ENCODE data around the gene ECI2. TPM values are rescaled to one million over a fixed set of nuclear protein-coding genes. Genes with fewer than 3 reads are reported as not detected.

The ECI2 gene
- total and polyA plus RNA-seq, 2 of the 13 experiments (the other 11 are each of a cell fraction or from before 2014, with no cell fraction given): 78.5 to 228 TPM

DNA sequence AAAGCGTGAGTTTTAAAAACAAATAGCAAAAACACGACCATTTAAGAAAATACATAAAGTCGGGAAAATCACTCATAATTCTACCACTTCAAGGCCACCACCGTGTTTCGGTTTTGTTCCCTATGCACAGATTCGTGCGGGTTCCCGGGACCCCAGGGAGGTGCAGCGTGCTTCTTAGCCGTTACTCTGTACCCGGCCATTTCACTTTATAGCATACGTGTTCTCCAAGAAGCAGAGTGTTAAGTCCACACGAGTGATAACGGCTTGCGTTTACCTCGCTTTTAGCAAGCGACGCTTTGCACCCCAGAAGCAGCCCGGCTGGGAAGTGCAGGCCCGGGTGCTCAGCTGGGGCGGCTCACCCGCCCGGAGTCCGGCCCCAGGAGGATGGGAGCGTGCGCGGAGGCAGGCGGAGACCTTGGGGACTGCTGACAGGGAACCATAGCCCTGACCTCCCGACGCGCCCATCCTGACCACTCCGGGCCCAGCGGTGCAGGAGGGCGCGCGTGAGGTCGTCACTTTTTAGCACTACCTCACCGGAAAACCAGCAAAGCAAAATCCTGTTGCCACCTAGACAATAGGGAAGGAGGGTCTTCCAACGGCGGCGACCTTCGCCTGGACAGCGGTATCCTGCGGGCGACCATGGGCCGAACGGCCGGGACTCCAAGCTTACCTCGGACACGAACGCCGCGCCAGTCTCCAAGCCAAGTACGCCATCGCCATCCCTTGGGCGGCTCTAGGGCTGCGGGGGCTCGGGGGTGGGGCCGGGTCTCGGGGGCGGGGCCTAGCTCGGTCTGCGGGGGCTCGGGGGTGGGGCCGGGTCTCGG, at the start of gene ECI2 (continued):
- TF ChIP-seq U2AF1 (optimal IDR thresholded peaks at IDR 0.05; ENCODE audit: low read depth, low read length) (peak; percentile 50), ZNF563 (CRISPR knock-in tag; IDR thresholded peaks at IDR 0.05) (peak; percentile 78; the same call in 1 of the 2 replicates), POLR2A (IDR thresholded peaks at IDR 0.05; ENCODE audit: insufficient read depth in 1 of 2, low read depth in 2 of 2, low read length in 2 of 2) (peak; percentile 80 to 92), NFE2 (CRISPR knock-in tag; IDR thresholded peaks at IDR 0.05) (no peak), LRRFIP1 (CRISPR knock-in tag; conservative IDR thresholded peaks at IDR 0.05) (no peak), ZNF776 (CRISPR knock-in tag; IDR thresholded peaks at IDR 0.05) (peak; percentile 87; the same call in 1 of the 2 replicates), ZNF766 (CRISPR knock-in tag; IDR thresholded peaks at IDR 0.05; ENCODE audit: borderline replicate concordance) (0 out of 2 replicates have a peak, but pooled peaks have one; percentile 28), ZBTB8A (CRISPR knock-in tag; IDR thresholded peaks at IDR 0.05; ENCODE audit: borderline replicate concordance, low read depth) (no peak), BHLHE40 (IDR thresholded peaks at IDR 0.05; ENCODE audit: low read length) (peak; percentile 28; the same call in 1 of the 2 replicates), CBFB (CRISPR knock-in tag; IDR thresholded peaks at IDR 0.05) (peak; percentile 32; the same call in 1 of the 2 replicates), FOXM1 (CRISPR knock-in tag; IDR thresholded peaks at IDR 0.05) (no peak), CREM (IDR thresholded peaks at IDR 0.05) (no peak), CREM (CRISPR knock-in tag; IDR thresholded peaks at IDR 0.05) (peak; percentile 52; the same call in 1 of the 2 replicates), ZMYM4 (CRISPR knock-in tag; IDR thresholded peaks at IDR 0.05) (no peak; the same call in none of the 2 replicates), MED1 (CRISPR knock-in tag; IDR thresholded peaks at IDR 0.05) (peak; percentile 18; the same call in 1 of the 2 replicates), TBX2 (CRISPR knock-in tag; IDR thresholded peaks at IDR 0.05; ENCODE audit: borderline replicate concordance) (peak; percentile 78), FOXO1 (CRISPR knock-in tag; IDR thresholded peaks at IDR 0.05) (peak; percentile 55), ZFX (CRISPR knock-in tag; IDR thresholded peaks at IDR 0.05; ENCODE audit: low read depth) (peak; percentile 82), ZNF121 (CRISPR knock-in tag; IDR thresholded peaks at IDR 0.05) (no peak; the same call in 1 of the 2 replicates)
- TF ChIP-seq, protein P1, sequence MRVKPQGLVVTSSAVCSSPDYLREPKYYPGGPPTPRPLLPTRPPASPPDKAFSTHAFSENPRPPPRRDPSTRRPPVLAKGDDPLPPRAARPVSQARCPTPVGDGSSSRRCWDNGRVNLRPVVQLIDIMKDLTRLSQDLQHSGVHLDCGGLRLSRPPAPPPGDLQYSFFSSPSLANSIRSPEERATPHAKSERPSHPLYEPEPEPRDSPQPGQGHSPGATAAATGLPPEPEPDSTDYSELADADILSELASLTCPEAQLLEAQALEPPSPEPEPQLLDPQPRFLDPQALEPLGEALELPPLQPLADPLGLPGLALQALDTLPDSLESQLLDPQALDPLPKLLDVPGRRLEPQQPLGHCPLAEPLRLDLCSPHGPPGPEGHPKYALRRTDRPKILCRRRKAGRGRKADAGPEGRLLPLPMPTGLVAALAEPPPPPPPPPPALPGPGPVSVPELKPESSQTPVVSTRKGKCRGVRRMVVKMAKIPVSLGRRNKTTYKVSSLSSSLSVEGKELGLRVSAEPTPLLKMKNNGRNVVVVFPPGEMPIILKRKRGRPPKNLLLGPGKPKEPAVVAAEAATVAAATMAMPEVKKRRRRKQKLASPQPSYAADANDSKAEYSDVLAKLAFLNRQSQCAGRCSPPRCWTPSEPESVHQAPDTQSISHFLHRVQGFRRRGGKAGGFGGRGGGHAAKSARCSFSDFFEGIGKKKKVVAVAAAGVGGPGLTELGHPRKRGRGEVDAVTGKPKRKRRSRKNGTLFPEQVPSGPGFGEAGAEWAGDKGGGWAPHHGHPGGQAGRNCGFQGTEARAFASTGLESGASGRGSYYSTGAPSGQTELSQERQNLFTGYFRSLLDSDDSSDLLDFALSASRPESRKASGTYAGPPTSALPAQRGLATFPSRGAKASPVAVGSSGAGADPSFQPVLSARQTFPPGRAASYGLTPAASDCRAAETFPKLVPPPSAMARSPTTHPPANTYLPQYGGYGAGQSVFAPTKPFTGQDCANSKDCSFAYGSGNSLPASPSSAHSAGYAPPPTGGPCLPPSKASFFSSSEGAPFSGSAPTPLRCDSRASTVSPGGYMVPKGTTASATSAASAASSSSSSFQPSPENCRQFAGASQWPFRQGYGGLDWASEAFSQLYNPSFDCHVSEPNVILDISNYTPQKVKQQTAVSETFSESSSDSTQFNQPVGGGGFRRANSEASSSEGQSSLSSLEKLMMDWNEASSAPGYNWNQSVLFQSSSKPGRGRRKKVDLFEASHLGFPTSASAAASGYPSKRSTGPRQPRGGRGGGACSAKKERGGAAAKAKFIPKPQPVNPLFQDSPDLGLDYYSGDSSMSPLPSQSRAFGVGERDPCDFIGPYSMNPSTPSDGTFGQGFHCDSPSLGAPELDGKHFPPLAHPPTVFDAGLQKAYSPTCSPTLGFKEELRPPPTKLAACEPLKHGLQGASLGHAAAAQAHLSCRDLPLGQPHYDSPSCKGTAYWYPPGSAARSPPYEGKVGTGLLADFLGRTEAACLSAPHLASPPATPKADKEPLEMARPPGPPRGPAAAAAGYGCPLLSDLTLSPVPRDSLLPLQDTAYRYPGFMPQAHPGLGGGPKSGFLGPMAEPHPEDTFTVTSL (CRISPR knock-in tag; IDR thresholded peaks at IDR 0.05; ENCODE audit: borderline replicate concordance): no peak
- TF ChIP-seq, protein P2, sequence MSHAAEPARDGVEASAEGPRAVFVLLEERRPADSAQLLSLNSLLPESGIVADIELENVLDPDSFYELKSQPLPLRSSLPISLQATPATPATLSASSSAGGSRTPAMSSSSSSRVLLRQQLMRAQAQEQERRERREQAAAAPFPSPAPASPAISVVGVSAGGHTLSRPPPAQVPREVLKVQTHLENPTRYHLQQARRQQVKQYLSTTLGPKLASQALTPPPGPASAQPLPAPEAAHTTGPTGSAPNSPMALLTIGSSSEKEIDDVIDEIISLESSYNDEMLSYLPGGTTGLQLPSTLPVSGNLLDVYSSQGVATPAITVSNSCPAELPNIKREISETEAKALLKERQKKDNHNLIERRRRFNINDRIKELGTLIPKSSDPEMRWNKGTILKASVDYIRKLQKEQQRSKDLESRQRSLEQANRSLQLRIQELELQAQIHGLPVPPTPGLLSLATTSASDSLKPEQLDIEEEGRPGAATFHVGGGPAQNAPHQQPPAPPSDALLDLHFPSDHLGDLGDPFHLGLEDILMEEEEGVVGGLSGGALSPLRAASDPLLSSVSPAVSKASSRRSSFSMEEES (CRISPR knock-in tag; IDR thresholded peaks at IDR 0.05): peak; percentile 46; the same call in 1 of the 2 replicates

Measured in HepG2 (cell line).